OCI-LY3 (cell line): ENCODE results near the gene CYS1.

Experiments
- H2AFZ ChIP-seq: fragments of 200-600, 300-600 bp; shearing (Covaris generic); 2 replicates; pipeline ENCODE4 v1.6.0; 2014; ENCODE audit warnings: antibody characterized with exemption, low read depth, low read length
- H3K27ac ChIP-seq: fragments of 200-600, 300-600 bp; sonication (generic); 2 replicates; pipeline ENCODE4 v1.5.1; 2014; ENCODE audit warnings: mild to moderate bottlenecking, low read length, moderate library complexity, mixed read lengths
- H3K27me3 ChIP-seq: fragments of 200-600, 300-600 bp; sonication (generic); 2 replicates; pipeline ENCODE4 v1.6.1; 2014; ENCODE audit warnings: low read depth, low read length, mixed read lengths
- H3K36me3 ChIP-seq: fragments of 200-600, 300-600 bp; sonication (generic); replicated peaks from 2 replicates; pipeline ENCODE3; 2014; ENCODE audit warnings: low read depth, low read length, mixed read lengths
- H3K4me1 ChIP-seq: fragments of 300-600, 200-600 bp; sonication (generic); 2 replicates; pipeline ENCODE4 v1.6.1; 2014; ENCODE audit warnings: low read length, mixed read lengths
- H3K4me2 ChIP-seq: fragments of 200-600, 300-600 bp; sonication (generic); 2 replicates; pipeline ENCODE4 v1.6.1; 2014; ENCODE audit warnings: low read length, mixed read lengths
- H3K4me3 ChIP-seq: fragments of 300-600, 200-600 bp; sonication (generic); 2 replicates; pipeline ENCODE4 v1.5.1; 2014; ENCODE audit warnings: antibody characterized with exemption, mild to moderate bottlenecking, low read length, moderate library complexity
- H3K79me2 ChIP-seq: fragments of 300-600, 200-600 bp; shearing (Covaris generic); 2 replicates; pipeline ENCODE4 v1.6.1; 2014; ENCODE audit warnings: mild to moderate bottlenecking, low read length, mixed read lengths
- H3K9ac ChIP-seq: fragments of 300-600, 200-600 bp; shearing (Covaris generic); 2 replicates; pipeline ENCODE4 v1.6.0; 2014; ENCODE audit warnings: mild to moderate bottlenecking, low read length, moderate library complexity
- H3K9me3 ChIP-seq: fragments of 200-600, 300-600 bp; shearing (Covaris generic); 2 replicates; pipeline ENCODE4 v1.6.1; 2014; ENCODE audit warnings: low read length, mixed read lengths; ENCODE audit not compliant: insufficient read depth
- H4K20me1 ChIP-seq: fragments of 200-600, 300-600 bp; sonication (generic); 2 replicates; pipeline ENCODE4 v1.6.1; 2016; ENCODE audit warnings: low read length, mixed read lengths; ENCODE audit not compliant: insufficient read depth
- CTCF ChIP-seq: fragments of 200-600, 300-600 bp; sonication (generic); IDR thresholded peaks from 2 replicates; pipeline ENCODE4 v1.5.1; 2014; ENCODE audit warnings: antibody characterized with exemption, low read length, low read depth
- EZH2phosphoT487 ChIP-seq: fragments of 200-600 bp; shearing (Covaris generic); IDR thresholded peaks from 2 replicates; pipeline ENCODE4 v1.6.1; 2018; ENCODE audit warnings: antibody characterized with exemption, mixed run types, low read depth

CYS1 gene

GRCh38 chr2:10057231-10058107, 22.7 kb downstream of the CYS1 start:
- H3K9me3 ChIP-seq: no peaks in the 10 kb centered on the region
- 0 out of 2 replicates have a peak, but pooled peaks cover 3% of the 10 kb centered on the region for H3K27me3 ChIP-seq
- no peak overlapping the region for H2AFZ ChIP-seq
- no peak overlapping the region for H3K4me2 ChIP-seq
- H3K4me1 ChIP-seq: no peaks in the 10 kb centered on the region
- H3K4me3 ChIP-seq: no peak overlapping the region
- H4K20me1 ChIP-seq: no peaks in the 10 kb centered on the region
- no peak overlapping the region for H3K27ac ChIP-seq
- no peaks in the 10 kb centered on the region for H3K79me2 ChIP-seq
- TF ChIP-seq EZH2phosphoT487 (no peak), CTCF (no peak)
- H3K9ac ChIP-seq: no peak overlapping the region
- no peaks in the 10 kb centered on the region for H3K36me3 ChIP-seq

GRCh38 chr2:10056439-10056838, 23.8 kb downstream of the CYS1 start:
- Histone ChIP-seq H3K9ac (no peak overlapping the region), H3K4me1 (no peaks in the 10 kb centered on the region)

DNA sequence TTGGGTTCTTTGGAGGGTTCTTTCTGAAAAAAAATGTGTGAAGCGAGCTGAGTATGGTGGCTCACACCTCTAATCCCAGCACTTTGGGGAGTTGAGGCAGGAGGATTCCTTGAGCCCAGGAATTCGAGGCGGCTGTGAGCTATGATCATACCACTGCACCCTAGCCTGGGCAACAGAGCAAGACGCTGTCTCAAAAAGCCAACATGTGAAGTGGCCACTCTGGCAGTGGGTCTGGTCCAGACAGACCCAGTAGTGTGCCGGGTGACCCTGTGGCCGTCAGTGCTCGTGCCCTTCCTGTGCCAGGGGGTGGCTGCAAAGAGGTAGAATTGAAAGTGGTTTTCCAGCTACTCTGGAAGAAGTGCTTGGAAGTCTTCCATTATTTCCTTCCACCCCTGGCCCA, 25.2 kb downstream of the CYS1 start:
- H3K9me3 ChIP-seq: no peaks in the 10 kb centered on the region
- H3K79me2 ChIP-seq: no peaks in the 10 kb centered on the region
- no peaks in the 10 kb centered on the region for H3K27me3 ChIP-seq
- H3K4me3 ChIP-seq: no peak overlapping the region
- no peak overlapping the region for H3K4me2 ChIP-seq
- no peak overlapping the region for H3K9ac ChIP-seq
- H3K27ac ChIP-seq: no peak overlapping the region
- H4K20me1 ChIP-seq: no peaks in the 10 kb centered on the region
- H2AFZ ChIP-seq: no peak overlapping the region
- H3K4me1 ChIP-seq: no peaks in the 10 kb centered on the region
- TF ChIP-seq EZH2phosphoT487 (no peak), CTCF (no peak)
- no peaks in the 10 kb centered on the region for H3K36me3 ChIP-seq

More at GRCh38 chr2:10056439-10056838, 23.8 kb downstream of the CYS1 start:
- H2AFZ ChIP-seq: no peak overlapping the region
- TF ChIP-seq EZH2phosphoT487: no peak
- no peak for TF ChIP-seq CTCF
- 0 out of 2 replicates have a peak, but pooled peaks cover under 1% of the 10 kb centered on the region for H3K27me3 ChIP-seq
- no peak overlapping the region for H3K4me3 ChIP-seq
- no peaks in the 10 kb centered on the region for H3K9me3 ChIP-seq
- H4K20me1 ChIP-seq: no peaks in the 10 kb centered on the region
- no peaks in the 10 kb centered on the region for H3K36me3 ChIP-seq
- no peak overlapping the region for H3K4me2 ChIP-seq
- H3K27ac ChIP-seq: no peak overlapping the region
- no peaks in the 10 kb centered on the region for H3K79me2 ChIP-seq

DNA sequence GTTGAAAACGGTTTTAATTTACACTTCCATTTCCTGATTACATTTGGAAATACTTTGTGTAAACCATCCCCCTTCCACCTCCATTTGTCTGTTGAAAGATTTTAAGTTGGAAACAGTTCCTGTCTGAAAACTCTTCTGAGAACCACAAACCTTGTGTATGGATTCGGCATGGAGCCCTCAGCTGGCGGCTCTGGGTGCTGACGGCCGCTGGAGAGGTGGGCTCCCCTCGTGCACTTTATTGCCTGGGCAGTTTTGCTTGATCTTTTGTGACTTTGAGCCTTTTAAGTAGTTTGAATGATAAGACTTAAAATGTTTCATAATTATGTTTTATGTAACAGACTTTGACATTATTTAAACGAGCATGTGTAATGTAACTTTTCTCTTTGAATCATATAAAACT, 25.8 kb downstream of the CYS1 start:
- no peak overlapping the region for H3K4me2 ChIP-seq
- H3K4me3 ChIP-seq: no peak overlapping the region
- no peaks in the 10 kb centered on the region for H3K27me3 ChIP-seq
- no peak overlapping the region for H3K9ac ChIP-seq
- no peaks in the 10 kb centered on the region for H3K9me3 ChIP-seq
- H3K27ac ChIP-seq: no peak overlapping the region
- no peaks in the 10 kb centered on the region for H3K36me3 ChIP-seq
- no peaks in the 10 kb centered on the region for H3K4me1 ChIP-seq
- TF ChIP-seq EZH2phosphoT487 (no peak), CTCF (no peak)
- H3K79me2 ChIP-seq: no peaks in the 10 kb centered on the region
- H2AFZ ChIP-seq: no peak overlapping the region
- no peaks in the 10 kb centered on the region for H4K20me1 ChIP-seq
